Measurements from ENCODE around the gene C2orf42. TPM values are rescaled to one million over a fixed set of nuclear protein-coding genes. Genes with fewer than 3 reads are reported as not detected.

C2orf42 gene
- total RNA-seq, 2 donors from 2014 or later, result 7.1 to 11.4 TPM

GRCh38 chr2:70214365-70214764 lies 23.5 kb upstream of the C2orf42 start:
- no peaks in the 10 kb centered on the region for H3K9me3 ChIP-seq
- peaks cover 5% of the 10 kb centered on the region for H3K36me3 ChIP-seq

DNA sequence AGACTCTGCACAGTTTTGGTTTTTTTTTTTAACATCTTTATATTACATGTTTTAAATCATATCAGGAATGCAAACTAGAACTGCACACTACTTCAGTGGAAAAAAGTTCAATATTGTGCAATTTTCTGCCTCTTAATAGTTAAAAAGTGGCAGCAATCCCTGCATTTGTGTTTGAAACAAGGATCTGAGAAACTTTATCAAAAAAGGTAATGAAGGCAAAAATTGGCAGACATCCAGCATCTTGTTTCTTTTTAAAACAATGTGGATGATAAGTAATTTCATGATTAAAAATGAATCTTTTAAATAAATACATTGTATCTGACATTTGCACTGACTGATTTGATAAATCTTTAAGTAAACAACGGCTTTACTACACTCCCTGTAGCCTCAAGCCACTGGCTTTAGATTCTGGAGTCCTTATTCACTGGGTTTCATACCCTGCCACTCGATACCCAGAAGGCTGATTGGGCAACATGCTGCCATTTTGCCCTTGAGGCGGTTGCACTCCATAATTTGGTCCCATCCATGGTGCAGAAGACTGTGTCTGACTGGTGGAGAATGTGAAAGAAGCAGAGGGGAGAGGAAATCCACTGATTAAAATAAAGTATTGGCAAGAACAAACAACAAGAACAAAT lies 21.6 kb upstream of the C2orf42 start:
- Histone ChIP-seq H3K27ac (no peak overlapping the region), H3K36me3 (no peaks in the 10 kb centered on the region), H3K9me3 (no peaks in the 10 kb centered on the region), H3K4me3 (no peak overlapping the region), H3K4me1 (no peaks in the 10 kb centered on the region), H3K27me3 (no peaks in the 10 kb centered on the region), H3K9ac (ENCODE audit: low read depth in 2 of 2, low read length in 2 of 2) (no peak overlapping the region)
- no peak for DNase-seq
- TF ChIP-seq, protein P1, sequence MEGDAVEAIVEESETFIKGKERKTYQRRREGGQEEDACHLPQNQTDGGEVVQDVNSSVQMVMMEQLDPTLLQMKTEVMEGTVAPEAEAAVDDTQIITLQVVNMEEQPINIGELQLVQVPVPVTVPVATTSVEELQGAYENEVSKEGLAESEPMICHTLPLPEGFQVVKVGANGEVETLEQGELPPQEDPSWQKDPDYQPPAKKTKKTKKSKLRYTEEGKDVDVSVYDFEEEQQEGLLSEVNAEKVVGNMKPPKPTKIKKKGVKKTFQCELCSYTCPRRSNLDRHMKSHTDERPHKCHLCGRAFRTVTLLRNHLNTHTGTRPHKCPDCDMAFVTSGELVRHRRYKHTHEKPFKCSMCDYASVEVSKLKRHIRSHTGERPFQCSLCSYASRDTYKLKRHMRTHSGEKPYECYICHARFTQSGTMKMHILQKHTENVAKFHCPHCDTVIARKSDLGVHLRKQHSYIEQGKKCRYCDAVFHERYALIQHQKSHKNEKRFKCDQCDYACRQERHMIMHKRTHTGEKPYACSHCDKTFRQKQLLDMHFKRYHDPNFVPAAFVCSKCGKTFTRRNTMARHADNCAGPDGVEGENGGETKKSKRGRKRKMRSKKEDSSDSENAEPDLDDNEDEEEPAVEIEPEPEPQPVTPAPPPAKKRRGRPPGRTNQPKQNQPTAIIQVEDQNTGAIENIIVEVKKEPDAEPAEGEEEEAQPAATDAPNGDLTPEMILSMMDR (IDR thresholded peaks at IDR 0.05), result no peak
- intact Hi-C loops (cut with DNase I), result no loop called here

More at GRCh38 chr2:70214365-70214764, 23.5 kb upstream of the C2orf42 start:
- H3K9ac ChIP-seq (ENCODE audit: low read depth in 2 of 2, low read length in 2 of 2), result no peak overlapping the region
- no peaks in the 10 kb centered on the region for H3K27me3 ChIP-seq
- TF ChIP-seq, protein P1 (IDR thresholded peaks at IDR 0.05), result no peak
- no peaks in the 10 kb centered on the region for H3K4me1 ChIP-seq
- H3K27ac ChIP-seq, result no peak overlapping the region
- no peak overlapping the region for H3K4me3 ChIP-seq
- DNase-seq, result no peak
- intact Hi-C loops (cut with DNase I), result no loop called here

DNA sequence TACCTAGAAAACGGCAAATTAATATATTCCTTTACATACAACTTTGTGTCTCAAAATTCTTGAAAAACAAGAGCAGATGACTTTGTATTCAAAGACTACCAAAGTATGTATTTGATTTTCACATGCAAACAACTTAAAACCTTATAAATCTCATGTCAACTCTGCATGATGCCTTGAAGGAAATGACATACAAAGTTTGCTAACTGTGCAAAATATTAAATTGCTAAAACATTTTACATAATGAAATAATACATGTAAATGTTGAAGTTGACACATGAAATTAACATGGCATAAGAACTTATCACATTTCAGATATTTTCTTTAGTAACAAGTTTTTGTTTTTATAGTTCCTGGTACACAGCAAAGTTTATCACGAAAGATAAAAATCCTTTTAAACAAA lies 20.8 kb upstream of the C2orf42 start:
- Histone ChIP-seq H3K27me3 (no peaks in the 10 kb centered on the region), H3K9ac (ENCODE audit: low read depth in 2 of 2, low read length in 2 of 2) (no peak overlapping the region), H3K9me3 (no peaks in the 10 kb centered on the region), H3K4me3 (no peak overlapping the region), H3K27ac (no peak overlapping the region), H3K36me3 (no peaks in the 10 kb centered on the region), H3K4me1 (no peaks in the 10 kb centered on the region)
- no peak for DNase-seq
- TF ChIP-seq, protein P1 (IDR thresholded peaks at IDR 0.05), result no peak
- intact Hi-C loops (cut with DNase I), result no loop called here

DNA sequence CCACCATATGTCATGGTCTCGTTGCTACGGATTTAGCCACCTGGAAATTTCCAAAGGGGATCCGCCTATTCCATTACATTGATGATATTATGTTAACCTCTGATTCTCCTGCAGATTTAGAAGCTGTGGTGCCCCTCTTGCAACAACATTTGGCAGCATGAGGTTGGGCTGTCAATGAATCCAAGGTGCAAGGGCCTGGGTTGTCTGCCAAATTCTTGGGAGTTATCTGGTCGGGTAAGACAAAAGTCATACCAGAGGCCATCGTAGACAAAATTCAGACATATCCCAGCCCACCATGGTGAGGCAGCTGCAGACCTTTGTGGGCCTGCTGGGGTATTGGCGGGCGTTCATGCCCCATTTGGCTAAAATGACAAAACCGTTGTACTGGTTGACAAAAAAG lies 13.6 kb upstream of the C2orf42 start:
- no peak overlapping the region for H3K27ac ChIP-seq
- no peak for DNase-seq
- H3K27me3 ChIP-seq, result no peaks in the 10 kb centered on the region
- no peaks in the 10 kb centered on the region for H3K36me3 ChIP-seq
- intact Hi-C loops (cut with DNase I), result no loop called here
- H3K9ac ChIP-seq (ENCODE audit: low read depth in 2 of 2, low read length in 2 of 2), result no peak overlapping the region
- no peaks in the 10 kb centered on the region for H3K4me1 ChIP-seq
- no peak overlapping the region for H3K4me3 ChIP-seq
- no peaks in the 10 kb centered on the region for H3K9me3 ChIP-seq
- TF ChIP-seq, protein P1 (IDR thresholded peaks at IDR 0.05), result no peak

- Histone ChIP-seq H3K27me3 (no peaks in the 10 kb centered on the region), H3K4me3 (no peak overlapping the region), H3K9ac (ENCODE audit: low read depth in 2 of 2, low read length in 2 of 2) (no peak overlapping the region), H3K4me1 (no peaks in the 10 kb centered on the region), H3K27ac (no peak overlapping the region), H3K9me3 (no peaks in the 10 kb centered on the region), H3K36me3 (no peaks in the 10 kb centered on the region)
- TF ChIP-seq, protein P1 (IDR thresholded peaks at IDR 0.05), result no peak
- intact Hi-C loops (cut with DNase I), result no loop called here
- DNase-seq, result no peak
These were observed 12.3 kb upstream of the C2orf42 start for GRCh38 chr2:70203086-70203485.

Measured in colonic mucosa (tissue), 4 donors.